ENCODE measurements around the gene TIGIT.

GRCh38 chr3:114314282-114314681, 20.5 kb downstream of the TIGIT start:
- TF ChIP-seq CTCF (IDR thresholded peaks at IDR 0.05) (no peak), POLR2A (IDR thresholded peaks at IDR 0.05) (no peak), EP300 (IDR thresholded peaks at IDR 0.05; ENCODE audit: low read depth) (no peak)
